Stimulated activated CD4-positive, alpha-beta T cell treated with anti-CD3 and anti-CD28 coated beads, Interleukin-2, amount 100 ng/mL, for 4 hours (primary cell): ENCODE results near the gene PARP2.
"Not testable (repeated sequence)": the region's sequence is repeated elsewhere in the genome, so short reads cannot be mapped to it uniquely, and the experiment has no call there.

ENCODE experiments used
- DNase-seq: peaks from one replicate; pipeline ENCODE4 v3.0.0-alpha.2; 2020; ENCODE audit warnings: low read depth

PARP2 gene

GRCh38 chr14:20347747-20348146, 4.3 kb downstream of the PARP2 start:
- no peak for DNase-seq

DNA sequence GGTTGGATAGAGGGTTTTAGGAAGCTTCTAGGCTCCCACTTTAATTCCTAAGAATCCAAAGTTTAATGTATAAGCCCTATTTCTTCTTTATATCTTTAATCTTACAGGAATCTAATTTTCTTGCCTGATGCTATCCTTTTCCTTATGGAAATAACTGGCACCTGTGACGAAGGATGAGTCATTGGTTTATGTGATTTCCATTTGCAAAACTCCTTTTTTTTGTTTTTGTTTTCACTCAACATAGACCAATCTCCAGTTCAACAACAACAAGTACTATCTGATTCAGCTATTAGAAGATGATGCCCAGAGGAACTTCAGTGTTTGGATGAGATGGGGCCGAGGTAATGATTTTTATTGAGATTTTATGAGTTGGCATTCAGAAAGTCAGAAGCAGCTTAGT, 6.8 kb downstream of the PARP2 start:
- DNase-seq: no peak

DNA sequence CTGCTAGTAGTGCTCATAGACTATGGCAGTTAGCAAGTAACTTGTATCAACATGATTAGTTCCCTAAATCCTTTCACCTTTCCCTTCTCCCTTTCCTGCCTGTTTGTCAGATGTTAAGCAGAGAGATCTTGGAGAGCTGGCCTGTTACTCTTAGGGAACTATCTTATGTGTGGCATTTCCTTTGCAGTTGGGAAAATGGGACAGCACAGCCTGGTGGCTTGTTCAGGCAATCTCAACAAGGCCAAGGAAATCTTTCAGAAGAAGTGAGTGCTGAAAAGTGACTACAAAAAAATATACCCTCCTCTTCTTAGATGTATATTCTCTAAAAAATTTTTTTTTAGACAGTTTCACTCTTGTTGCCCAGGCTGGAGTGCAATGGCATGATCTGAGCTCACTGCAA, 7.4 kb downstream of the PARP2 start:
- no peak for DNase-seq

DNA sequence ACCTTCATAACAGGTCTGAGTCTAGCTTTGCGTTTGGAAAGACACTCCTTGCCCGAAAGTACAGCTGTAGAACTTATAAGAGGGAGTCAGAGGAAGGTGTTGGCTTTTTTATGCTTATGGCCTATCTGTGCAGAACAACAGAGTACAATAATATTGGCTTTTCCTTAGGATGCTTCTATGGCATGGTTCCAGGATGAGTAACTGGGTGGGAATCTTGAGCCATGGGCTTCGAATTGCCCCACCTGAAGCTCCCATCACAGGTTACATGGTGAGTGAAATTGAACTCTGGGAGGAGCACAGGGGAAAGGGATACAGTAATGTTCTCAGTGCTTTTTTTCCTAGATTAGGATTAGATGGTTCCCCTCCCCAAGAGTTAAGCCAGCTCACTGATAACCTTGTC, 13.0 kb downstream of the PARP2 start:
- DNase-seq: no peak

- not testable (repeated sequence) for DNase-seq
Measured at GRCh38 chr14:20358474-20358873, 15.0 kb downstream of the PARP2 start.

GRCh38 chr14:20365928-20366327, 22.5 kb downstream of the PARP2 start:
- DNase-seq: no peak

- no peak for DNase-seq
Measured at GRCh38 chr14:20372796-20373195, 29.4 kb downstream of the PARP2 start.

- no peak for DNase-seq
Measured at GRCh38 chr14:20375471-20375870, 32.0 kb downstream of the PARP2 start.

DNA sequence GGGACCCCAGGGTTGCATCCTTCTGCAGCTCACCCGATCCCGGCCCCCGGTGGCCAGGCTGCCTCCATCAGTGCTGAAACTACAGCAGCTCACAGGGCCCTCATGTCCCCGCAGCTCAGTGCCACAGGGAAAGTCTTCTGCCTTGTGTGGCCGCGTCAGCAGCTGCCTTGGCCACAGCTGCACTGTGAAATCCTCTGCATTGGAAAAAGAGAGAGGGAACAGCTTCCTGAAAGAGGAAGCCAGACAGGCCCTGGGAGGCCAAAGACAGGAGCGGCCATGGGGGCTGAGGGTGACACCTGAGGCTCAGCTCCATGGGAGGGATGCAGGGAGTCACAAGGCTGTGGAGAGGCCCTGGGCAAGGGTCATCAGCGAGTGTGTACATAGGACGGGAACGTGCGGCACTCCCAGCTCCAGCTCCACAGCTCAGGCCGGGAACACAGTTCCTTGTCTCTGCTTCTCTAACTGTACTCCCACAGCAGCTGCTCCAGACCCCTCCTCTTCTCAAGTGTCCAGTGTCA, 32.7 kb downstream of the PARP2 start:
- DNase-seq: no peak

DNA sequence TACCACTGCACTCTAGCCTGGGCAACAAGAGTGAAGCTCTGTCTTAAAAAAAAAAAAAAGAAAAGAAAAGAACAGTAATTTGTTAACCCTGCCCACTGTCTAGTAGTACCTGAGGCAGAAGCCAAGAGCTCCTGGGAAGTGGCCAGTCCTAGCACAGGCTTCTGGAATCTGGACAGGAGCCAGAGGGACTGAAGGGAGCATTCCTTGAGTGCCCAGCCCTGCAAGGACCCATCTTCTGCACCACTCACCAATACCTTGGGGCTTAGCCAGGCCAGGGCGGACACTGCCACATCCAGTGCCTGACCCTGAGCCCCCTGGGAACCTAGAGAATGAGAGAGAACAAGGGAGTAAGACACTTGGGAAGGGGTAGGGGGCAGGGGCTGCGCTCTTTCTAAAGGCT, 33.7 kb downstream of the PARP2 start:
- no peak for DNase-seq

DNA sequence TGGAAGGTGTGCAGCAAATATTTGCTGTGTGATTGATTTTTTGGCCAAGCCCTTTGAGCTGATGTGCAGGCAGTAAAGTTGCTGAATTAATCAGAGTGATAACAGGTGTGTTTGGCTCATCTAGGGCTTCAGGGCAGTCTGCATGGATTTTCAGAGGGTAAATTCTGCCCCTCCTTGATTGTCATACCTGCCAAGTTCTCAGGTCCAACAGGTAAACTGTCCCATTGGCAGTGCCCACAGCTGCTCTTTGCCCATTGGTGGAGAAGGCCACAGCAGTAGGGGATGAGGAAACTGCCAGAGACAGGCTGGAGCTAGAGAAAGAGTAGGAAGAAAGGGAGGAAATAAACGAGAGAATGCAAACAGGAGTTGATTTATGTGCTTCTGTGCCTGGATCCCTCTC, 36.3 kb downstream of the PARP2 start:
- no peak for DNase-seq

- no peak for DNase-seq
Measured at GRCh38 chr14:20380681-20381080, 37.2 kb downstream of the PARP2 start.

DNA sequence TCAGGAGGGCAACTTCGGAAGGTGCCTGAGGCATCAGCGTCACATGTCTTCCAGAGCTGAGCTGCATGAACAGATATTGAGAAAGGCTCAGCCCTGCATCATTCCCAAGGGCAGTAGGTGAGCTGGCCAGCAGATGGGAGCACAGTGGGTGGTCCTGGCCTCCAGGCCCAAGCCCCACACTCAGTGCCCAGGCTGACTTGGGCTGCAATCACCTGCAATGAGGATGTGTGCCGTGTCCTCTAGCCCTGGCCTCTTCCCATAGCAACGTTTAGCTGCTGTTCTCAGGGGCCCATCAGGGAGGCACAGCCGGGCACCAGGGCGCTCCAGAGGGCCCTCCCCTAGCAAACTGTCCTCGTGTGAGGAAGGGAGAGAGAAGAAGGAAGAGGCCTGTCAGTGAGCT, 37.9 kb downstream of the PARP2 start:
- no peak for DNase-seq

DNA sequence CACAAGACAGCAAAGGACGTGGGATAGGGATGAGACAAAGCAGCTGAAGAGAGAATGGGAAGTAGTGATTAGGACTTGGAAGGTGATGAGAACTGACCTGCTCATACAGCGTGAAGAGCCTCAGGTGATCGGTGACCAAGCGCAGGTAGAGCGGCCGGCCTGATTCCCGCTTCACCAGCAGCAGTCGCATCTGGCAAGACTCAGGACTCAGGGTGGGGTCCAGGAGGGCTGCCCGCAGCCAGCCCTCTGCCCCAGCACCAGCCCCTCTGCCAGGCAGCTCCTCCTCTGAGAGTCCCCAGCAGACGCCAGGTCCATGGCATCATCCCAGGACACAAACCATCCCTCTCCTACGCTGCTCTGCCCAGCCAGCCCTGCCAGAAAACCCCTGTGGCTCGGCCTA, 39.1 kb downstream of the PARP2 start:
- DNase-seq: no peak

DNA sequence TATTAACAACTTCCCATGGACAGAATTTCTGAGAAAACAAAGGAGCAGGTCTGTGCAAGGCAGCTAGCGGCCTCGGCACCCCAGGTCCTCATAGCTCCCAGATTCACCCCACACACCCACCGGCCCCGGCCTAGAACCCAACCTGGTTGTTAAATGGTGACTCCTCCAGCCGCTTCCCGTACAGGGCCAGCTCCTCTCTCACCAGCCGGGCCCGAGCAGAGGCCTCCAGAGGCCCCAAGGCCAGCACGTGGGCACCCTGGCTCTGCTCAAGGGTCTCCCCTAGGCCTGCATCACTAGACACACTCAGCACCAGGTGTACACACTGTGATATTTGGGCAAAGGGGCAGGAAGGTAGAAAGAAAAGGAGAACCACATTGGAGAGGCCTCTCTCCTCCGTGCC, 39.6 kb downstream of the PARP2 start:
- no peak for DNase-seq

DNA sequence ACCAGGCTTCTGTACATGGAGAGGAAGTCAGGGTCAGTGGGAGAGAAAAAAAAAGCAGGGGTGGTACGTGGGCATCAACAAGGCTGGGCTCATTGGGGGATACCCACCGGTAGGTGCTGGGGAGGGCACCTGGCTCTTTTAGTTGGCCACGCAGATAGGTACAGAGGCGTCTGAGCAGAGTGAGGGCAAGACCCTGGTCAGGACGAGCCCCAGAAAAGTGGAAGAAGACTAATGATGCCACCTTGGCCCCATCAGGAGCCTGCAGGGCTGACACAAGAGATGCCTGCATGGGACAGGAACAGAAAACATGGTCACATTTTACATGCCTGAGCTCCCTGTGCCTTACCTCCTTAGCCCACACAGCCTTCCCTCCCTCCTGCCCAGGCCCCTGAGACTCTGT, 40.2 kb downstream of the PARP2 start:
- no peak for DNase-seq

DNA sequence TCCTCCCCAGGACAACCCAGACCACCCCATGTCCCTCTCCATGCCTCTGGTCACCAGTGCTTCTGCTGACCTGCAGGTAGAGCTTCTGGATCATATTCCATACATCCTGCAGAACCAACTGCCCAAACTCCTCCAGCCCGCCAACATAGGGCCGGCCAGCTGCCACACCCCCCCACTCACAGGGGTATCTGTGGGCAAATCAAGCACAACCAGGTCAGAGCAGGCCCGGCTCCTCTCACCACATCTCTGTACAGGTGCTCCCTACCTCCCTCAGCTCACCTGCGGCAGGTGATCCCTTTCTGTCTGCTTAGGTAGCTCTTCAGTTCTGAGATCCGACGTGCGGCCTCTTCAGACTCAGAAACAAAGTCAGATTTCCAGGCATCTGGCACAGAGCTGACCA, 40.9 kb downstream of the PARP2 start:
- no peak for DNase-seq

DNA sequence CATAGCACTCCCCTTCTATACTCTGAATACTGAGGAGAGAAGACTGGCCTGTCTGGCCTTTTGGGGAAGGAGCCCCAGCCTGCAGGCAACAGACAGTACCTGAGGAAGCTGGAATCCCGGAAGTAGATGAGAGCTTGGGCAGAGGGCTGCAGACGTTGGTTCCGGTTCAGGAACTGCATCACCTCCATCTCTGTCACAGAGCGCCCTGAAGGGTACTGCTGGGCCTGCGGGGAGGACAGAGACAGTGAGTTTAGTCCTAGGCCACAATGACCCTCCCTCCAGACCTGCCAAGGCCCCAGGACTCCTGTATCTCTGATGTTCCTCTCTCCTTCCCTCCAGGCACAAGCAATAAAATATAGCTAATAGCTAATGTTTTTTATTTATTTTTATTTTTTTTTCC, 41.5 kb downstream of the PARP2 start:
- no peak for DNase-seq

DNA sequence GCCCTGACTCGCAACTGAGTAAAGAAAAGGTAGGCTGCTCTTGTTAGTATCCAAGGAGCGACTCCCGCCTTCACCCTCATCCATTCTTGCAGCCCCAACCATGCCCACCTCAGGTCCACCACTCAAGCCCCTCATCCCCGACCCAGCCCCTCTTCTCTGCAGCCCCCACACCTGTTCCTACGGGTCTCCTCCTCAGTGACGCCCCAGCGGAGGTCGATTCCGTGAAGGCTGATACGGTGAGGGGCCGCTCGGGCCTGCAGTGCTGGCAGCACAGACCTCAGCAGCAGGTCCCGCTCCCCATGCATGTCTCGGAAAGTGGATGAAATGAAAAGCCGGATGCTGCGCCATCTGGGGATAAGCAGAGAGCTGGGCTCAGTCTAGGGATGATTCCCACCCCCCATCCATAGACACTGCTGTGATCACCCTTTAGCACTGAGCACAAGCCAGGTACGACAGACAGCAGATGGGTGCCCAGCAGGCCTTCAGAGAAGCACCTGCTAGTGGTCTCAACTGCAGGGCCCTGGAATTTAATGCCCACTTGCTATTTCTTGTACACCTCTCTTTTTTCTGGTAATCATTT, 42.9 kb downstream of the PARP2 start:
- DNase-seq: no peak

DNA sequence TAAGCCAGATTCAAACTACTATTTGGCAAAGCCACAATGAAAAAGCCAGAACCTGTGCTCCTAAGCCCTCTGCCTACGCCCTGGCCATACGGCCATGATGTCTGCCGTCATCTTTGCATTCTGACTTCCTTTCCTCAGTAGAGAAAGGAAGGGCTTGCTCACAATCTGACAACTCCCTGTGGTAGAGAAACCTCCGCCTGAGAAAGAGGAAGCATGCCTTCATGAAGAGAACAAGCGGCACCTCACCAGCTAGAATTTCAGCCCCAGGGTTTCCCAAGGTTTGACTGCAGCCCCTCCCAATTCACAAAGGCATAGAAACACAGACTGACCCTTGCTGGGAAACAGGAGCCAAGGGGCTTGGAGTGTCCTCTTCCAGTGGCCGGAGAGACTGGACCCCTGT, 44.1 kb downstream of the PARP2 start:
- DNase-seq: no peak

- DNase-seq: no peak
Measured at GRCh38 chr14:20388159-20388558, 44.7 kb downstream of the PARP2 start.

GRCh38 chr14:20391505-20391904, 48.1 kb downstream of the PARP2 start:
- DNase-seq: no peak

DNA sequence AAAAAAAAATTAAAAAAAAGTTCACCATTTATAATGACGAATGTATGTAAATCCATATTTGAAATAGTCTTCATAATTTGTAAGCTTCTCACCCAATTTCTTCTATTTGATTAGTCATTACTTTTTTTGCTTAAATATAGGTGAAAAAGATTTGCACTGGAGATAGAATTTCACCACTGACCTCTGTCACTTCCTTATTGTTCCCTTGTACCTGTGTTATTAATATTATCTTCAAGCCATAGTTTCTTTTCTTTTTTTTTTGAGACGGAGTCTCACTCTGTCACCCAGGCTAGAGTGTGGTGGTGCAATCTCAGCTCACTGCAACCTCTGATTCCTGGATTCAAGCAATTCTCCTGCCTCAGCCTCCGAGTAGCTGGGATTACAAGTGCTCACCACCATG, 54.1 kb downstream of the PARP2 start:
- DNase-seq: no peak

DNA sequence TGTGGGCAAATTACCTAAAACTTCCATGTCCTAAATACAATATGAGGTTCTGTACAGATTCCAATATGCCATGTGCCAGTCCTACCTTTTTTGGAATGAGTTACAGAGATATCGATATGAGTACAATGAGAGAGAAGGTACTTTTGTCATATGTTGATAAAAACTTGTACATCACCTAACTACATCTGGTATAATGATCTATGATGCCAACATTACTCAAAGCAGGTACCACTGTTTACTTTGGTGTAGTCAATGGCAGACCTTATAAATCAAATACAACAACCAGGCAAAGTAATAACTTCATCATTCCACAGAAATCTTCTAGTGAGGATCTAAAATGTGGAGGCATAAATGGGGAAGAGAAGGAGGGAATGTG, 57.1 kb downstream of the PARP2 start:
- DNase-seq: no peak
